Activated CD4-positive, alpha-beta T cell treated with anti-CD3 and anti-CD28 coated beads, Interleukin-2, amount 50 U/mL, for 1 hour (primary cell): ENCODE results near the gene UBE2E3.

Experiments used
- DNase-seq: peaks from one replicate; pipeline ENCODE4 v3.0.0-alpha.2; 2020

Gene UBE2E3

DNA sequence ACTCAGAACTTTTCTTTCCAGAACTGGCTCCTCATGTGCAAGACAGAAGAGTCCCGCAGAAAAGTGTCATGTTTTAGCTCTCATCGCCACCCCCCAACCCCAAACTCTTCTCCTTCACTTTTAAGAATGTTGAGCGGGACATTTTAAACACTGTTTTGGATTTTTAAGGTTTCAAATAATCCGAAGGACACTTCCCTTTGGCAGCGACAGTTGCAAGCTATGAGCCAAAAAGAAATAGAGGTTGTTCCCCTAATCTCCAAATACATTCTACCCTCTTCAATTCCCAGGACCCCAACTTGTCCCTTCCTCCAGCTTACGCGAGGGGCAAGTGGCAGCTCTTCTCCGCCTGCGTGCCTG lies 678 bp upstream of the UBE2E3 start:
- DNase-seq, result no peak

DNA sequence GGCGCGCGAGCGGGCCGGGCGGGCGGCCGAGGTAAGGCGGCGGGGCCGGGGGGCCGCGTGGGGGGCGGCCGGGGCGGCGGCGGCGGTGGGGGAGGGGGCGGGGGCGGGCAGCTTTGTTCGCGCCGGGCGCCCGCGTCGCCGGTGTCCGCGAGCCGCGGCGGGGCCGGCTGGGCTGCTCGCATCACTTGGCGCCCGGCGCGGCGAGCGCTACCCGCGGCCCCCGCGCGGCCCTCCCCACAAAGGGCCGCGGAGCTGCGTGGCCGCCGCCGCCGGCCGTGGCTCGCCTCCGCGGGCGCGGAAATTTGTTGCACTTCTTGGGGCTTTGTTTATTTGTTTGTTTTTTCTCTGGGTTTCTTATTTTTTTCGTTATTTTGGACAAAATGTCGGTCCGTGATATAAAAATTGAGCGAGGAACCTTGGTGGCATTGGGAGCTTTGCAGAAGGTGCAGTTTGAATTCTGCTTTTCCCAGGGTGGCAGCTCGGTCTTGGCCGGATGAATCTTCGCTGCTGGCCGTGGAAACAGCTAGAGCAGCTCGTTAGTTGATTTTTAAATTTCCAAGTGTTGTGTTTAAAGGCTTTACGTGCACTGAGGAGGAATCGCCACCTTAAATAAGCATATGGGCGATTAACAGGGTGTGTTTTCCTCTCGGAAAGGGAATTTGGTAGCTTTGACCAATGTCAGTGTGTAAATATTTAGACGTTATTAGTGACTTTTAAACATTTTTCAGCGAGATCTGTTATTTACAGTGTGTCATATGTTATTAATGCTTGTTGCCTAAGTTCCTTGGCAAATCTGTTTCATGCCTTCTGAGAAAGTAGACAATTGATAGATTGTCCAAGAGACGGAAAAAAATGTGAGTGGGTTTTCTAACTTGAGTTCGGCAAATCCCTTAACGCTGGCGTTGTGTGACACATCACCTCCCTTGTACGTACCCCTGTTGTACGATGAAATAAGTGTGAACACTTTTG lies 822 bp downstream of the UBE2E3 start:
- peak; percentile 10 for DNase-seq

DNA sequence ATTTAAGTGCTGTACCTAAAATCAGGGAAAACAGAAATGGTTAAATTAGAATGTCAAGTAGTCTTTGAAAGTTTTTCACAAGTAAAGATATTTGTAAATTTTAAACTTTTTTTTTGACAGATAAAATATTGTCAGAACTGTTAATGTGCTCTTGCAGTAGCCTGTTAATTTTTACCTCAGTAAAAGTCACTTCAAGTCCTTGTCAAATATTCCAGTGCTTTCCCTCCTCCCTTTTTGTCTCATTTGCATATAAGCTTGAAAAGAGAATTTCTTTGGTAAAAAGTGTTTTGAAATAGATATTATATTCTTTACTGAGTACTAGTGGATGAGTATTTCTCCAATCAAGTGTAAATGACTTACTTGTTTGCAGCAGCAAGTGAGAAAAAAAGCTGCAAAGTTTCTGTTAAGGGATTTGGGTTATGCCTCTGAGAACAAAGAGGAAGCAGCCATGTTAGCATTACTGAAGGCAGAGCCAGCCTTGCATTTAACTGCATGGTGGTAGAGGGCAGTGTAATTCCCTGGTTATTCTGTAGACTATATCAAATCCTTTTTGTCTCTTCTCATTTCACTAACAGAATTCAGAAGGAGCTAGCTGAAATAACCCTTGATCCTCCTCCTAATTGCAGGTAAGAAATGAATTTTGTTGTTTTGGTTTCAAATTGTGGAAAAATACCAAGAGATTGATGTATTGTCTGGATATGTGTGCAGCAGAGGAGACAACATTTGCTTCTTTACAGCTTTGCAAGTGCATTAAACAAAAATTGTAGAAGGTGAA lies 3.2 kb downstream of the UBE2E3 start:
- DNase-seq, result peak; percentile 6

DNA sequence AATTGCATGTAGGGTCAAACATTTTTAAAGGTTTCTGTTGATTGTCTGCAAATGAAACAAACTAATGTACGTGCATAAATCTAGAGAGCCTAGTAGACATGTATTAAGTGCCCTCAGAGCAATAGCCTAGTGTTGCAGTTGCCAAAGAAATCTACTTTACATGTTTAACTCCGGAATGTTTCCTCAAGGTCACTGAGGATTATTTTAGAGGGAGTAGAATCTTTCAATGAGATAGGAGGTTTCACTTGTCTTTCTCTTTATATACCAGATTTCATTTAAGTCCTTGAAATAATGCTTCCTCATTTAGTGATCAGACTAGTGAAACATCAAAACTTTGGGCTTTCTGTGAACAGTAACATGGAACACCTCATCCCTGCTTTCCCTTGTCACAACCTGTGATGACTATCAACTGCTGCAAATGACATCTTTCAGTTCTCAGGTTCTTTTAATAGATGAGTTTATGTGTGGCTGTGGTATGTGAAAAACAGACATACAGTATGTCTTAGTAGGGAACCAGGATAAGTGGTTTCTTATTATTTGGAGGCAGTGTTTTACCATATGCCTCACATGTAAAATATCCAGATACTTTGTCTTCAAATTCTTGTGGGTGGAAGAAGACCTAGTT lies 5.5 kb downstream of the UBE2E3 start:
- no peak for DNase-seq

DNA sequence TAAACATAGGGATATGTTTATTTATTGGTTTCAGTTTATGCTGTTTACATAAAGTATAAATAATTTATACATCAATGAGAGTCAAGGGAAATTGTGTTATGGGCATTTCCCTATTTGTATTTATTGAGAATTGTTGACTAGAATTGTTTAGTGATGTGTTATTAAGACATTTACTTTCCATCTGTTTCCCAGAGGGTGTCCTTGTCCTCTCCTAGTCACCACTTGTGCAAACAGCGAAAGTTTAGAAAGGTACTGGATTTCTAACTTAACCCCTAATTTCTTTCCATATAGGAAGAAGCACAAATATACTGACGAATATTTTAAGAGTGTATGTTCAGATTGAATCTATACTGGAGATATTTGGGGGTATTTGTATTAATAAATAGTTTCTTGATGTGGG lies 6.7 kb downstream of the UBE2E3 start:
- no peak for DNase-seq

DNA sequence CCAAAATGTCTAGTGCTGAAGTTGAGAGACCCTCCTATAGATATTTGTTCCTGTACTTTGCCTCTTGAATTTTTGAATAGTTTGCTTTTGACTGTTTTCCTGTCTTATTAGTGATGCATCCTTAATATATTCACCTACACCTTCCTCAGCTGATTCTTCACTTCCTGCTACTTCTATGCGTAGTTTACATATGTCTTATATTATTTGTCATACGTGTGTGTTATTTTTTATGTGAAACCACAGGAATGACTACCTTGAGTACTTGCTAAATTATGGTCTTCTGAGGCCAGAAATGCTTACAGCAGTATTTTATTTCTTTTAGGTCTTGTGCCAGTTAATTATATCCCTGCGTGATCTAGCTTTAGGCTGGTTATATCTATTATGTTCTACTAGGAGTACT lies 9.9 kb downstream of the UBE2E3 start:
- no peak for DNase-seq

DNA sequence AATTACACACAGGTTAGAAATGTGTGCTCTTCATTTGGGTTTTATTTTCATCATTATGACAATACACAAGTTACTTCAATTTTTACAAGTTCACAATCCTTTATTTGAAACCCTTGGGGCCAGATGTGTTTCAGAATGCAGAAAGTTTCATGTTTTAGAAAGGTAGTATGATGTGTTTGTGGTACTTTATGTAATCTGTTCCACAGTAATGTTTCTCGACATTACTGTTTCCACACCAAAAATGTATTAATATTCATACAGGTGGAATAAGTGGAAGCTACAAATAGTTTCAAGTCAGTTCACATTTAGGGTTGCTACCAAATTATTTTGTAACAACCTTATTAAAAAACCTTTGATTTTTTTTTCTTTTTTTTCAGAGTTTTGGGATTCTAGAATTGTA lies 10.4 kb downstream of the UBE2E3 start:
- no peak for DNase-seq

DNA sequence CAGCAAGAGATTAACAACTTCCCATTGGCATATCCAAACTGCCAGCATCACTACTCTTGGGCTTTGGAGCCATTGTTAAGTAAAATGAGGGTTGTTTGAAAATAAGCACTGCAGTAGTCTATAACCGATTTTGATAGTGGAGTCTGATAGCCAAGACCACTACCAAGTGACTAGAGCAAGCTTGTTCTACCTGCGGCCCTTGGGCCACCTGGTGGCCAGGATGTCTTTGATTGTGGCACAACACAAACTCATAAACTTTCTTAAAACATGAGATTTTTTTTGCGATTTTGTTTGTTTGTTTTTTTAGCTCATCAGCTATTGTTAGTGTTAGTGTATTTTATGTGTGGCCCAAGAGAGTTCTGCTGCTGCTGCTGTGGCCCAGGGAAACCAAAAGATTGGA lies 11.0 kb downstream of the UBE2E3 start:
- DNase-seq, result no peak

DNA sequence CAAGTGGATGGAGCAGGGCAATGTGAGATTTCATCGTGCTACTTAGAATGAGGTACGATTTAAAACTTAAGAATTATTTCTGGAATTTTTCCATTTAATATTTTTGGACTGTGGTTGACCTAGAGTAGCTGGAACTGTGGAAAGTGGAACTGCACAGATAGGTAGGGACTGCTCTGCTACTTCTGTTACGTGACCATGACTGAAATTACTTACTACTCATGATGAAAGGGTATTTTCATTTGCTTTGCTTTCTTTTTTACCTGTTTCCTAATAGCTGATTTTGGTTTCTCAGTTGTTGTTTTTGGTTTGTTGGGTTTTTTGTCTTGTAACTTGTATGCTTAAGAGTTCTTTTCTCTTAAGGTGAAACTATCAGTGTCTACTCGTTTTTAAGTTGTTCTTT lies 11.4 kb downstream of the UBE2E3 start:
- no peak for DNase-seq

DNA sequence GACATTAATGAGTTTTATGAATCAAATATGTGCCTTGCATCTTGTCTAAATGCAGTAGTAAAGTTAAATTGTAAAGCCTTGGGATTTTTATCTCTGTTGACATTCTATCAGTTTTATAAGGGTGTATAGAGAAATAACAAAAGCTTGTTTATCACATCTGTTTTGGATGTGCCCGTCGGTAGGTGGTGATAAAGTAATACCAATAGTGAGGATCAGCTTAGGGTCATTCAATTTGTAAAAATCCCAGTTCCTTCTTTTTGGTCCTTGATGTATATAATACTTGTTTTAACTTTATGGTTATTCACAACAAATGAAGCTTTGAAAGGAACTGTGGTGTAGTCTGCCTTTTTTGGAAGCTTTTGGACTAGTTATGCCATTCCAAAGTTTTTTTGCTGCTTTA lies 12.6 kb downstream of the UBE2E3 start:
- DNase-seq, result no peak

DNA sequence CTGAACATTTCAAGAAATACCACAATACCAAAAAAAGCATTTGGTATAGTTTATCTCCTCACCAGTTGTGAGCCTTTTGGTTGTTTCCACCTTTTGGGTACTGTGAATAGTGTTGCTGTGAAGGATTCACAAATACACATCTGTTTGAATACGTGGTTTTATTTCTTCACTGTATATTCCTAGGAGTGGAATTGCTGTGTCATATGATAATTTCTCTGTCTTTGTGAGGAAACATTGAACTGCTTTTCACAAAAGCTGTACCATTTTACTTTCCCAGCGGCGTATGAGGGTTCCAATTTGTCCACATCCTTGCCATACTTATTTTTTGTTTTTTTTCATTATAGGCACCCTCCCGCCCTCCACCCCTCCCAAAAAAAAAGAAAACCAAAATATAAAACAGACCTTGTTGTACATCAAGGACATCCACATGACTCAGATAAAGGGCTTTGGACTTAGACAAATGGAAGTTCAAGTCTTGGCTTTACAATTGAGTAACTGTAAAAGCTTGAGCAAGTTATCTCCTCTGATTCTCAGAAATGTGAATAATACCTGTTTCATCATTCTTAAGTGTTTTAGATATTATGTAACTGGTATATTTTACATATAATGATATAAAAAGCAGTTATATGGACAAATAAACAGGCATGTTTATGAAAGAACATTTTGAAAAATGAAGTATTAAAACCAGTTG lies 19.0 kb downstream of the UBE2E3 start:
- DNase-seq, result no peak

DNA sequence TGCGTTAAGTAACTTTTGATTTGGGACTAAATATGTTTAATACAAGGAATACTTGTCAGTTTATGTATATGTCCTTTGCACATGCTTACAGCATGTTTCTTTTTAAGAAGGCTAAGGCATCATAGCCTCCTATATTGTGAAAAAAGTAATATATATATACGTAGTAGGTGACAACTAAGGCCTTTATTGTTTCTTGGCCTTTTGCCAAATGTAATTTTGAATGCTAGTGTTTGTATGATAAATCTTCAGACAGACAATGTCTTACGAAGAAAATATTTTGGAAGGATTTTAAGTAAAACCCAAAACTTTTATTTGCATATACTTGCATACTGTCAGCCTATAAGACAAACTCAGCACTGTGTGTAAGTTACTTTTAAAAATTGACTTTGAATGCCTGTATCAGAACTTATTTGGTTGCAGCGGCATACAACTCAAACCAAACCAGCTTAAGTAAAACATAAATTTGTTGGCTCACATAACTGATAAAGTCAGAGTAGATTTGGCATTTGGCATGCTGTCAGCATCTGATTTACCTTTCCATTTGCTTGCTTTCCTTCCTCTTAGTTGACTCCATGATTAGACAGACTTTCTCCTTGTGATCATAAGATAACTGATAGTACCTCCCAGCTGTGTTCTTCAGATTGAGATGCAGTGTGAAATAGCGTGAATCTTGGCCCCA lies 24.4 kb downstream of the UBE2E3 start:
- DNase-seq, result no peak

DNA sequence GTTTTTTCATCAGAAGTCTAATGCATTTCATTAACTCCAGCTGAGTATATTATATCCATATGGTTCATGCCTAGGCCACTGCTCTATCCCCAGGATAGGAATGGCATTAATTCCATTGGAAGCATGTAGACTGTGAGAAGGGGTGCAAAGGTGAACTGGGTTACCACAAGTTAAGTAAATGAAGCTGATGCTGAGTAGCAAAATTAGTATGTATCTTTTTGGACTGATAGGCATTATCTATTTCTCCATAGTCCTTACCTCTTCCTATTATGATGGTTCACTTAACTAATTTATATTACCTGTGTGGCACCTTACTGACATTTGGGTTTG lies 24.9 kb downstream of the UBE2E3 start:
- DNase-seq, result no peak

DNA sequence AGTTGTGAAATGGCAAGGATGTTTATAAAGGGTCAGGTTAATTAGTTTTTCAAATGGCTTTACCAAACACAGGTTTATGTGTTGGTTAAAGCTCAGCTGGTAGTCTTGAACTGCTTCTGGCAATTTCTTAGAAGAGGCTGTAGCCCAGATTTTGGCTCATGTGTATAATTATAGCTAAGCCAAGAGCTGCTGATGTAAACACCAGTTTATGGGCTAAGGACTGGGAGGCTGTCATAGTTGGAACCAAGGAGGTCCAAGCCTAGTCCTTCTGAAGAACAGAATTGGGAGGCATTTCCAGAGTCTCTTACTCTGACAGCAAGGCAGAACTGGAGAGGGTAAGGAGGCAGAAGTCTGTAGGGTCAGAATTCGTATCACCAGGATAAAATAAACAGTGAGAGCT lies 25.4 kb downstream of the UBE2E3 start:
- DNase-seq, result no peak

DNA sequence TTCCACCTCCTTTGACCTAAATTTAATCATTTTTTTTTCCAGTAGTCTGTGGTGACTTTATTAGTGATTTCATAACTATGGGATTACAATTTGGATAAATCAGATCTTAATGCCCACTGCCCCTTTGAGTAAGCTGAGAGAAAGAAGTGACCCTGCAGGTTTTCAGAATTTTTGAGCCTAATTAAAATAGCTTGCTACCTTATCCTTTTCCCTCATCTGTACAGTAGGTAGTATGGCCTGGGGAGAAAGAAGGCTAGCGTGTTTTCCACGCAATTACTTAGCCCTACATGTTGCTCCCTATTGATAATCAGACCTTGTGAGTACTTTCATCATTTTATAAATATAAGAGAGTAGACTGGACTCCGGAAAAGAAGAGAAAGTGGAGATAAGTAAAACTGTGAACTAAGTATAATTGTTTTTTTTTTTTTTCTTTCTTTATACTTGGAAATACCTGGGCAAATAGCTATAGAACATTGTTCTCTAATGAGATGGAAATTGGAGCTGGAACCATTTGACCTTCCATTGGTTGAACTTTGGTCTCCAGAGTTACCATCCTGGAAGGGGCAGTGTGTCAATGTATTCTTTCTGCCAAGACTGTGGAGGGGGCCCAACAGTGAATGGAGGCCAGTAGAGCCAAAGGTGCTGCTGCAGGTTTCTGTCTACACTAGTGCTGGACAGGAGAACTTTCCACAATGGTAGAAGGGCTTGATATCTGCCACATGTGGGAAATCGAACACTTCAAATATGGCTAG lies 26.9 kb downstream of the UBE2E3 start:
- DNase-seq, result no peak

DNA sequence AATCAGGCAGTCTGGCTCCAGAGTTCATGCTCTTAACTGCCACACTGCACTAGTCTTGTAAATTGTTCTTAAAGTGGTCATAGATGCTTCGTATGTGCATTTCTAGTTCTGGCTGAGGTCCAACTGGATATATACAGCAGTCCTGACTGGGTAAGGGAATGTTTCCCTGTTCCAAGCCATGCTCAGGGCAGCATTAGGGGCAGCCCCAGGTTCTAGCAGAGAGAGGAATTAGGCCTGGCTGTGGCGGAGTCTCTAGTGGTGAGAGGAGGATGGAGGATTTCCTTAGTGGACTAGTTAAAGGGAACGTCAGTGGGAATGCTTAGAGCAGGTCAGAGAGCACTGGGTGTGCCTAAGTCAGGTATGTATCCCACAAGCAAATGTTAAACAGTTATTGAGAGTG lies 28.0 kb downstream of the UBE2E3 start:
- DNase-seq, result no peak

DNA sequence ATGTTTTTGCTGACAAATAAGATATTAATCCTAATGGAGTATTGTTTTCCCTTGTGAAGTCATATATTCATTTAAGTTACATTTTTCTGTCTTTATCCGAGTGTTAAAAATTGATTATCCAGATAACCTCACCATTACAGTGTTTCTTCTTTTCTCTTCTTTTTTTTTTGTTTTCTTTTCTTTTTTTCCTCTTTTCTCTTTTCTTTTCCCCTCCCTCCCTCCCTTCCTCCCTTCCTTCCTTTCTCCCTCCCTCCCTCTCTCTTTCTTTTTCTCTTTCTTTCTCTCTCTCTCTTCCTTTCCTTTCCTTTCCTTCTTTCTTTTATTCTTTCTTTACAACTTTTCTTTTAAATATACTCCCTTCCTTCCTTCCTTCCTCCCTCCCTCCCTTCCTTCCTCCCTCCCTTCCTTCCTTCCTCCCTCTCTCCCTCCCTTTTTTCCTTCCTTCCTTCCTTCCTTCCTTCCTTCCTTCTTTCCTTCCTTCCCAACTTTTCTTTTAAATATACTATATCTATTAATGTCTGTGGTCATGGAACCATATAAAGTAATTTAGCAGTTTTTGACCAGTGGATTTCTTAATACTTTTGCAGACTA lies 40.9 kb downstream of the UBE2E3 start:
- no peak for DNase-seq

DNA sequence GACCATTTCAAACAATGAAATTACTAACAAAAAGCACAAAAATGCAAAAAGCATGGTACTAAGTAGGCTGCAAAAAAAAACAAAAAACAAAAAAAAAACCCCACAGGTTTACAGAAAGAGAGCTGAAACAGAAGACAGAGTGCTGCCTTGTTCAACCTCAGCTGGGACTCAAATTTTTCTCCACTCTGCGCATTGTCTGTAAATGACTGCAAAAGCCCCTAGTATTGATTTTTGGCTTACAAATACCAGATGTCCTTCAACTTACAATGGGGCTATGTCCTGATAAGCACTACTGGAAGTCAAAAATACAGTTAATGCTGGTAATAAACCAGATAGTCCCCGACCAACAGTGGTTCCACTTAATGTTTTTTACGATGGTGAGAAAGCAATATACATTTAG lies 42.2 kb downstream of the UBE2E3 start:
- no peak for DNase-seq

DNA sequence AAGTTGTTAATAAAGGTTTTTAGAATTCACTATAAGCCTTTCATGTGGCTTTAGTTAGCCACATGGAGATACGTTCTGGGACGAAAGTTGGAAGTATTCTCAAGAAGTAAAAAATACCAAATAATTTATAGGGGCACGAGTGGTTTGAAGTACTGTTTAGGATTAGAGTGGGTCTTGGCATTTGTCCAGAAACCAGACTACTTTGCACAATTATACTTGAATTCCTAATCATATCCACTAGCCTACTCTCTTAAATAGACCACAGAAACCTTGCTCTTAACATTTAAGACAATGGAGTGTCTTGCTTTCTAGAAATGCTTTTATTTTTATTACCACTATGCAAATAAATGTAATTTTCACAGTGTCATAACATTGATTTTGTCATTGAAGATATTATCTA lies 44.6 kb downstream of the UBE2E3 start:
- no peak for DNase-seq

DNA sequence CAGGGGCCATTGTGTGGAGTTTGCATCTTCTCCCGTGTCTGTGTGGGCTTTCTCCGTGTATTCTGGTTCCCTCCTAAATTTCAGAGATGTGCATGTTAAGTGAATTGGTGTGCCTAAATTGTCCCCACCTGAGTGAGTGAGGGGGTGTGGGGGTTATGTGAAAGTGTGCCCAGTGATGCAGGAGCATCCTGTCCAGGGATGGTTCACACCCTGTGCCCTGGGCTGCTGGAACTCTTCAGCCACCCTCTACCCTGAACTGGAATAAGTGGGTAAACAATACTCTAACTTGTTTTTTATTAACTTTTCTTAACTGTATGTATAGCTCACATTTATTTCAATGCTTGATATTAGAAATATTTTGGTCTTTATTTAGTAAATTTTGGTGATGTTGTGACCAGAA lies 56.0 kb downstream of the UBE2E3 start:
- DNase-seq, result no peak

DNA sequence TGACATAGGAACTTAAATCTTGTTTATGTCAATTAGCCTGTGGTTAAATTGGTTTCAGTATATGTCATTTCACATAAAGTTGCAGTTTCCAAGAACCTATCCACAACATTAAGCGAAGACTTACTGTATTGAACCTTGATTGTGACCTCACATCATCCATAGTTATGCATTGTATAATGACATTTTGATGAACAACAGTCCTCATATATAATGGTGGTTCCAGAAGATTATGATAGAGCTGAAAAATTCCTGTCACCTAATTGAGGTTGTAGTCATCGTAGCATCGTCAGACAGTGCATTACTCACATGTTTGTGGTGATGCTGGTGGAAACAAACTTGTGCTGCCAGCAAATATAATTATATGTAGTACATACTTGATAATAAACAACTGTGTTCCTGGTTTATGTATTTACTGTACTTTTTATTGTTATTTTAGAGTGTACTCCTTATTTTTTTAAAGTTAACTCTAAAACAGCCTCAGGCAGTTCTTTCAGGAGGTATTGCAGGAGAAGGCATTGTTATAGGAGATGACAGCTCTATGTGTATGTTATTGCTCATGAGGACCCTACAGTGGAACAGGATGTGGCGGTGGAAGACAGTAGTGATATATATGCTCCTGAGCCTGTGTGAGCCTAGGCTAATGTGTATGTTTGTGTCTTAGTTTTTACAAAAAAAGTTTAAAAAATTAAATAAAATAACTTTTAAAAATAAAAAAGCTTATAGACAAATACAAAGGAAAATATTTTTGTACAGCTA lies 56.6 kb downstream of the UBE2E3 start:
- DNase-seq, result no peak
